Activated naive CD4-positive, alpha-beta T cell treated with anti-CD3 and anti-CD28 coated beads, Interleukin-2, amount 50 U/mL, for 72 hours (primary cell): Measurements from ENCODE around the gene UBE2C. TPM values are rescaled to one million over a fixed set of nuclear protein-coding genes. Genes with fewer than 3 reads are reported as not detected.
A peak's percentile ranks its signal among the peaks of the same experiment; 100 is the strongest.

Source experiments
- ATAC-seq, 2 donors: fragments of 150-1000 bp; cut with Tn5 transposase; 2 replicates each; pipeline ENCODE4 v1.10.0; 2021; ENCODE audit warnings: mild to moderate bottlenecking in 2 of 2, moderate library complexity in 2 of 2
- DNase-seq, 2 donors: peaks; one replicate each; pipeline ENCODE4 v3.0.0; 2021 to 2022; ENCODE audit warnings: low spot score in 2 of 2
- H3K27ac Mint-ChIP-seq, 2 donors: one replicate each; pipeline ENCODE4 v1.8.0; 2022; ENCODE audit warnings: mild to moderate bottlenecking in 2 of 2, mixed read lengths in 2 of 2
- H3K36me3 Mint-ChIP-seq, 2 donors: one replicate each; pipeline ENCODE4 v1.8.0; 2022; ENCODE audit warnings: mixed read lengths in 2 of 2
- H3K9me3 Mint-ChIP-seq, 2 donors: one replicate each; pipeline ENCODE4 v1.8.0; 2022; ENCODE audit warnings: mixed read lengths in 2 of 2
- total RNA-seq, 2 donors: library from RNA; stranded (reverse); gene quantifications; one replicate each; pipeline ENCODE4 v1.2.3, GENCODE V29; 2022

UBE2C gene
- total RNA-seq, 2 donors from 2014 or later = 200 to 371 TPM

GRCh38 chr20:45841407-45842129 lies 29.1 kb downstream of the UBE2C start:
- Mint-ChIP-seq H3K27ac (peak overlapping the region in 1 of 2 donors; percentile 44), H3K9me3 (no peaks in the 10 kb centered on the region), H3K36me3 (peaks cover 0 to 4% of the 10 kb centered on the region in 2 donors)
- no peak for ATAC-seq
- DNase-seq = no peak

- no peak for ATAC-seq
- DNase-seq = no peak
- H3K36me3 Mint-ChIP-seq = peaks cover 0 to 4% of the 10 kb centered on the region in 2 donors
- no peaks in the 10 kb centered on the region for H3K9me3 Mint-ChIP-seq
- H3K27ac Mint-ChIP-seq = peak overlapping the region in 1 of 2 donors; percentile 79
These were observed 29.8 kb downstream of the UBE2C start for GRCh38 chr20:45842169-45842812.

GRCh38 chr20:45843506-45843905 lies 31.1 kb downstream of the UBE2C start:
- ATAC-seq = no peak
- peaks cover 0 to 4% of the 10 kb centered on the region in 2 donors for H3K36me3 Mint-ChIP-seq
- DNase-seq = no peak
- H3K9me3 Mint-ChIP-seq = no peaks in the 10 kb centered on the region
- no peak overlapping the region for H3K27ac Mint-ChIP-seq

- DNase-seq = no peak
- H3K27ac Mint-ChIP-seq = no peak overlapping the region
- H3K9me3 Mint-ChIP-seq = no peaks in the 10 kb centered on the region
- ATAC-seq = no peak
- H3K36me3 Mint-ChIP-seq = peaks cover 0 to 4% of the 10 kb centered on the region in 2 donors
These were observed 33.0 kb downstream of the UBE2C start for GRCh38 chr20:45845452-45845851.

- no peak overlapping the region for H3K27ac Mint-ChIP-seq
- DNase-seq = no peak
- no peak for ATAC-seq
- no peaks in the 10 kb centered on the region for H3K9me3 Mint-ChIP-seq
- peaks cover 0 to 4% of the 10 kb centered on the region in 2 donors for H3K36me3 Mint-ChIP-seq
These were observed 36.0 kb downstream of the UBE2C start for GRCh38 chr20:45848421-45848820.

DNA sequence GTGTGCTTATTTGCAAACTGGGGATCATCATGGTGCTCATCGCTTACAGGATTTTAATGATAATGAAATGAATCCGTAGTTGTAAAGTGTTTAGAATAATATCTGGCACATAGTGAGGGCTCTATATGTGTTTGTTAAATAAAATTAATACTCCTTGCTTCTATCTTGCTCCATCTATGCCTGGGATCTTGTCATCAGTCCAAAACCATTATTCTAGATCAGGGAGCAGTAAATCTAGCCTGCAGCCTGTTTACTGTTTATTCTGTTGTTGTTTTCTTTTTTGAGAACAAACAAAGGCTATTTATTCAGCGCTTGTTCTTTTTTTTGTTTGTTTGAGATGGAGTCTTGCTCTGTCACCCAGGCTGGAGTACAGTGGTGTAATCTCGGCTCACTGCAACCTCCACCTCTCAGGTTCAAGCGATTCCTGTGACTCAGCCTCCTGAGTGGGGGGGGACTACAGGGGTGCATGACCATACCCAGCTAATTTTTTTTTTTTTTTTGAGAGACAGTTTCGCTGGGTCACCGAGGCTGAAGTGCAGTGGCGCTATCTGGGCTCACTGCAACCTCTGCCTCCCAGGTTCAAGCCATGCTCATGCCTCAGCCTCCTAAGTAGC lies 36.6 kb downstream of the UBE2C start:
- DNase-seq (no peak), ATAC-seq (no peak)
- H3K27ac Mint-ChIP-seq = peak overlapping the region in 1 of 2 donors; percentile 19
- H3K36me3 Mint-ChIP-seq = peaks cover 0 to 4% of the 10 kb centered on the region in 2 donors
- no peaks in the 10 kb centered on the region for H3K9me3 Mint-ChIP-seq

- Mint-ChIP-seq H3K36me3 (no peaks in the 10 kb centered on the region), H3K9me3 (no peaks in the 10 kb centered on the region), H3K27ac (peak overlapping the region in 1 of 2 donors; percentile 74)
- ATAC-seq (no peak), DNase-seq (no peak)
These were observed 37.8 kb downstream of the UBE2C start for GRCh38 chr20:45850238-45850637.

DNA sequence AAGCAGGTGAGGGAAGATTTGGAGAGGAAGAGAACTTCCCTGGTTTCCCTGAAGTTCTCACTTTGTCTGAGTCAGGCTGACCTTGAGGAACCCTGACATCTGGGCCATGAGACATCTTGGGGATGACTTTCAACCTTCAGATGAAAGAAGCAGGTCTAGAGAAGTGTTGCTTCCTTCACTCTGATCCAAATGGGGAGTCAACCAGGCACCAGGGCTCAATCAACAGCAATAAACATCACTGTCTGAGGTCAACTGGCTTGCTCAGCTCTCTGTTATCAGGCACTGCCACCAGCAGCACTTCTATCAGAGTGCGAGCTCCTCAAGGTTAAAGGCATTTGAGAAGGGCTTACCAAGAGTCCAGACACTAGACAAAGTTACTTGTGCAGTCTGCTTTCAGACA lies 38.5 kb downstream of the UBE2C start:
- no peak for ATAC-seq
- peak overlapping the region in 1 of 2 donors; percentile 74 for H3K27ac Mint-ChIP-seq
- no peaks in the 10 kb centered on the region for H3K36me3 Mint-ChIP-seq
- no peak for DNase-seq
- no peaks in the 10 kb centered on the region for H3K9me3 Mint-ChIP-seq

- H3K9me3 Mint-ChIP-seq = no peaks in the 10 kb centered on the region
- DNase-seq = no peak
- no peak for ATAC-seq
- peaks cover 1 to 2% of the 10 kb centered on the region in 2 donors for H3K36me3 Mint-ChIP-seq
- H3K27ac Mint-ChIP-seq = peak overlapping the region in 1 of 2 donors; percentile 65
These were observed 39.1 kb downstream of the UBE2C start for GRCh38 chr20:45851501-45851900.

DNA sequence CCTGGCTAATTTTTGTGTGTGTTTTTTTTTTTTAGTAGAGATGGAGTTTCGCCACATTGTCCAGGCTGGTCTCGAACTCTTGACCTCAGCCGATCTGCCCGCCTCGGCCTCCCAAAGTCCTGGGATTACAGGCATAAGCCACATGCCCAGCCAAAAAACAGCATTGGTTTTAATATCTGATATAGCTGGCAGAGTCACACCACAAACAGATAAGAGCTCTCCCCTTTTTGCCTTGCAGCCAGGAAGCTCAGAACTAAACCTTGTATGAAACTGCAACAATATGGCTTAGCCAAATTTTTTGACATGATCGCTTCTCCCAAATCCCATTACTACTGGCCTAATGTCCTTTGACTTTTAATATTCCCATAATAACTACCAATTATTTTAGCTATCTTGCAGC lies 39.9 kb downstream of the UBE2C start:
- no peak for ATAC-seq
- DNase-seq = no peak
- H3K36me3 Mint-ChIP-seq = peaks cover 6 to 7% of the 10 kb centered on the region in 2 donors

GRCh38 chr20:45853484-45853883 lies 41.0 kb downstream of the UBE2C start:
- ATAC-seq (no peak), DNase-seq (no peak)
- Mint-ChIP-seq H3K36me3 (peaks cover 6 to 17% of the 10 kb centered on the region in 2 donors), H3K9me3 (no peaks in the 10 kb centered on the region), H3K27ac (no peak overlapping the region)

More for the DNA sequence above, 39.9 kb downstream of the UBE2C start:
- H3K27ac Mint-ChIP-seq = no peak overlapping the region
- H3K9me3 Mint-ChIP-seq = no peaks in the 10 kb centered on the region

GRCh38 chr20:45857114-45857881 lies 44.9 kb downstream of the UBE2C start, which contains the start of the genes ACOT8 and ZSWIM3:
Gene ACOT8 (minus strand): TSS chr20:45857392. CDS start chr20:45857315, 77 bp downstream.
Gene ZSWIM3 (plus strand): TSS chr20:45857614. CDS start chr20:45857826, 212 bp downstream.
- DNase-seq (peak; percentile 93 to 95), ATAC-seq (peak; percentile 97 to 98)
- H3K36me3 Mint-ChIP-seq = peaks cover 6 to 18% of the 10 kb centered on the region in 2 donors
- no peaks in the 10 kb centered on the region for H3K9me3 Mint-ChIP-seq
- H3K27ac Mint-ChIP-seq = peak within 1 kb of the TSS; percentile 97 to 98

- ATAC-seq (peak; percentile 49 to 61), DNase-seq (no peak)
- no peaks in the 10 kb centered on the region for H3K9me3 Mint-ChIP-seq
- peaks cover 6 to 18% of the 10 kb centered on the region in 2 donors for H3K36me3 Mint-ChIP-seq
- H3K27ac Mint-ChIP-seq = peak overlapping the region; percentile 97 to 98
These were observed 45.4 kb downstream of the UBE2C start for GRCh38 chr20:45857882-45858216.

DNA sequence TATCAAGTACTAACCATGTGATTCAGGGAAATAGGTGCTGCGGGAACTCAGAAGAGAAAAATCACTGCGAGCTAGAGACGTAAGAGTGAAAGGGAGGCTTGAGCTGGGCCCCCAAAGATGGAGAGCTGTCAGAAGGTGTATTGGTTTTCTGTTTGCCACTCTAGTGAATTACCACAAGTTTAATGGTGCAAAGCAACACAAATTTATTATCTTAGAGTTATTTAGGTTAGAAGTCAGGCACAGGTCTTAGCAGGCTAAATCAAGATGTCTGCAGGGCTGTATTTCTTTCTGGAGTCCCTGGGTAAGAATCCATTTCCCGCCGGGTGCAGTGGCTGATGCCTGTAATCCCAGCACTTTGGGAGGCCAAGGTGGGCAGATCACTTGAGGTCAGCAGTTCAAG lies 47.5 kb downstream of the UBE2C start:
- ATAC-seq = no peak
- Mint-ChIP-seq H3K36me3 (peaks cover 6 to 18% of the 10 kb centered on the region in 2 donors), H3K9me3 (no peaks in the 10 kb centered on the region), H3K27ac (no peak overlapping the region)
- DNase-seq = no peak

- H3K36me3 Mint-ChIP-seq = peaks cover 6 to 18% of the 10 kb centered on the region in 2 donors
- H3K27ac Mint-ChIP-seq = no peak overlapping the region
- ATAC-seq (no peak), DNase-seq (no peak)
- no peaks in the 10 kb centered on the region for H3K9me3 Mint-ChIP-seq
These were observed 48.2 kb downstream of the UBE2C start for GRCh38 chr20:45860560-45861220.
